Neural cell (in vitro differentiated cells): ENCODE results near the gene MYOT.

Experiments
- EP300 ChIP-seq: fragments of 450-650 bp; conservative IDR thresholded peaks from 2 replicates; pipeline ENCODE4 v1.6.1; 2014; ENCODE audit warnings: antibody characterized with exemption, mild to moderate bottlenecking, moderate library complexity; ENCODE audit not compliant: poor library complexity, severe bottlenecking
- EZH2 ChIP-seq: fragments of 200-600, 300-800 bp; shearing (Covaris generic), sonication (generic); IDR thresholded peaks from 2 replicates; pipeline ENCODE4 v1.6.1; 2014; ENCODE audit warnings: antibody characterized with exemption, low read length, borderline replicate concordance, mild to moderate bottlenecking; ENCODE audit not compliant: insufficient read depth, poor library complexity, severe bottlenecking
- MXI1 ChIP-seq: fragments of 450-650 bp; conservative IDR thresholded peaks from 2 replicates; pipeline ENCODE4 v1.6.1; 2014; ENCODE audit warnings: antibody characterized with exemption, mild to moderate bottlenecking; ENCODE audit not compliant: poor library complexity, severe bottlenecking
- POLR2AphosphoS5 ChIP-seq: IDR thresholded peaks from 2 replicates; pipeline ENCODE4 v1.6.1; 2012
- RAD21 ChIP-seq: fragments of 450-650 bp; conservative IDR thresholded peaks from 2 replicates; pipeline ENCODE4 v1.6.1; 2014; ENCODE audit warnings: antibody characterized with exemption, mild to moderate bottlenecking, moderate library complexity
- SMC3 ChIP-seq: fragments of 450-650 bp; conservative IDR thresholded peaks from 2 replicates; pipeline ENCODE4 v1.6.1; 2014; ENCODE audit warnings: antibody characterized with exemption, mild to moderate bottlenecking, moderate library complexity; ENCODE audit not compliant: poor library complexity
- TAF1 ChIP-seq: IDR thresholded peaks from 2 replicates; pipeline ENCODE4 v1.6.1; 2012; ENCODE audit warnings: low read depth
- TF ChIP-seq, protein P1 (sequence below): fragments of 450-650 bp; IDR thresholded peaks from 2 replicates; pipeline ENCODE4 v1.5.1; 2014; ENCODE audit warnings: antibody characterized with exemption, mild to moderate bottlenecking, moderate library complexity; ENCODE audit not compliant: poor library complexity, severe bottlenecking
- TF ChIP-seq, protein P2 (sequence below): IDR thresholded peaks from 2 replicates; pipeline ENCODE4 v1.6.1; 2012; ENCODE audit warnings: borderline replicate concordance

DNA sequence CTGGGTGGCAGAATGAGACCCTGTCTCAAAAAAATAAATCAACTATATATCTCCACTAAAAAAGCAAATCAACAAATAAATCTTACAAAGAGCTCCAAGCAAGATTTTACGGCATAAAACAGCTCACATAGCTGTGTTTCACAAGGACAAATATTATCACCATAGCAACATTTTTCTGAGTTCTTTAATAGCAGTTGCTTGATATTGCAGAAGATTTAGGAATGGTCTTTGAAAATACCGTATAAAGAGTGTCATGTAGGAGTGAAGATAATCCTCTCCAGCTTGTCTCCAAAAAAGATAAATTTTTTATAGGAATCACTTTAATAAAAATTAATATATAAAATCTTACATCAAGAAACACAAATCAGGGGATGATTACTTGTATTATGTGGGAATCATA lies 36.6 kb upstream of the MYOT start:
- TF ChIP-seq, protein P1, sequence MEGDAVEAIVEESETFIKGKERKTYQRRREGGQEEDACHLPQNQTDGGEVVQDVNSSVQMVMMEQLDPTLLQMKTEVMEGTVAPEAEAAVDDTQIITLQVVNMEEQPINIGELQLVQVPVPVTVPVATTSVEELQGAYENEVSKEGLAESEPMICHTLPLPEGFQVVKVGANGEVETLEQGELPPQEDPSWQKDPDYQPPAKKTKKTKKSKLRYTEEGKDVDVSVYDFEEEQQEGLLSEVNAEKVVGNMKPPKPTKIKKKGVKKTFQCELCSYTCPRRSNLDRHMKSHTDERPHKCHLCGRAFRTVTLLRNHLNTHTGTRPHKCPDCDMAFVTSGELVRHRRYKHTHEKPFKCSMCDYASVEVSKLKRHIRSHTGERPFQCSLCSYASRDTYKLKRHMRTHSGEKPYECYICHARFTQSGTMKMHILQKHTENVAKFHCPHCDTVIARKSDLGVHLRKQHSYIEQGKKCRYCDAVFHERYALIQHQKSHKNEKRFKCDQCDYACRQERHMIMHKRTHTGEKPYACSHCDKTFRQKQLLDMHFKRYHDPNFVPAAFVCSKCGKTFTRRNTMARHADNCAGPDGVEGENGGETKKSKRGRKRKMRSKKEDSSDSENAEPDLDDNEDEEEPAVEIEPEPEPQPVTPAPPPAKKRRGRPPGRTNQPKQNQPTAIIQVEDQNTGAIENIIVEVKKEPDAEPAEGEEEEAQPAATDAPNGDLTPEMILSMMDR: no peak
- TF ChIP-seq POLR2AphosphoS5: no peak
- TF ChIP-seq EZH2: no peak
- no peak for TF ChIP-seq TAF1
- no peak for TF ChIP-seq EP300
- no peak for TF ChIP-seq SMC3
- no peak for TF ChIP-seq RAD21
- TF ChIP-seq, protein P2, sequence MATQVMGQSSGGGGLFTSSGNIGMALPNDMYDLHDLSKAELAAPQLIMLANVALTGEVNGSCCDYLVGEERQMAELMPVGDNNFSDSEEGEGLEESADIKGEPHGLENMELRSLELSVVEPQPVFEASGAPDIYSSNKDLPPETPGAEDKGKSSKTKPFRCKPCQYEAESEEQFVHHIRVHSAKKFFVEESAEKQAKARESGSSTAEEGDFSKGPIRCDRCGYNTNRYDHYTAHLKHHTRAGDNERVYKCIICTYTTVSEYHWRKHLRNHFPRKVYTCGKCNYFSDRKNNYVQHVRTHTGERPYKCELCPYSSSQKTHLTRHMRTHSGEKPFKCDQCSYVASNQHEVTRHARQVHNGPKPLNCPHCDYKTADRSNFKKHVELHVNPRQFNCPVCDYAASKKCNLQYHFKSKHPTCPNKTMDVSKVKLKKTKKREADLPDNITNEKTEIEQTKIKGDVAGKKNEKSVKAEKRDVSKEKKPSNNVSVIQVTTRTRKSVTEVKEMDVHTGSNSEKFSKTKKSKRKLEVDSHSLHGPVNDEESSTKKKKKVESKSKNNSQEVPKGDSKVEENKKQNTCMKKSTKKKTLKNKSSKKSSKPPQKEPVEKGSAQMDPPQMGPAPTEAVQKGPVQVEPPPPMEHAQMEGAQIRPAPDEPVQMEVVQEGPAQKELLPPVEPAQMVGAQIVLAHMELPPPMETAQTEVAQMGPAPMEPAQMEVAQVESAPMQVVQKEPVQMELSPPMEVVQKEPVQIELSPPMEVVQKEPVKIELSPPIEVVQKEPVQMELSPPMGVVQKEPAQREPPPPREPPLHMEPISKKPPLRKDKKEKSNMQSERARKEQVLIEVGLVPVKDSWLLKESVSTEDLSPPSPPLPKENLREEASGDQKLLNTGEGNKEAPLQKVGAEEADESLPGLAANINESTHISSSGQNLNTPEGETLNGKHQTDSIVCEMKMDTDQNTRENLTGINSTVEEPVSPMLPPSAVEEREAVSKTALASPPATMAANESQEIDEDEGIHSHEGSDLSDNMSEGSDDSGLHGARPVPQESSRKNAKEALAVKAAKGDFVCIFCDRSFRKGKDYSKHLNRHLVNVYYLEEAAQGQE: no peak
- no peak for TF ChIP-seq MXI1
